Activated CD4-positive, alpha-beta T cell treated with anti-CD3 and anti-CD28 coated beads, Interleukin-2, amount 50 U/mL, for 48 hours (primary cell): ENCODE results near the gene CLEC14A.
A peak's percentile ranks its signal among the peaks of the same experiment; 100 is the strongest.

Experiments
- DNase-seq, 2 experiments: peaks; one replicate each; pipeline ENCODE4 v3.0.0-alpha.2; 2020

CLEC14A gene

GRCh38 chr14:38248321-38249028 is 7.4 kb downstream of the CLEC14A start:
- no peak for DNase-seq

GRCh38 chr14:38243696-38244240 is 12.1 kb downstream of the CLEC14A start:
- no peak for DNase-seq

GRCh38 chr14:38238878-38239277 is 17.0 kb downstream of the CLEC14A start:
- DNase-seq: no peak

- no peak for DNase-seq
These were observed 17.6 kb downstream of the CLEC14A start for GRCh38 chr14:38238332-38238731.

GRCh38 chr14:38233218-38233617 is 22.7 kb downstream of the CLEC14A start:
- no peak for DNase-seq

GRCh38 chr14:38226366-38226765 is 29.5 kb downstream of the CLEC14A start:
- DNase-seq: no peak

- no peak for DNase-seq
These were observed 29.9 kb downstream of the CLEC14A start for GRCh38 chr14:38225946-38226345.

GRCh38 chr14:38224338-38224737 is 31.6 kb downstream of the CLEC14A start:
- no peak for DNase-seq

- DNase-seq: no peak
These were observed 34.8 kb downstream of the CLEC14A start for GRCh38 chr14:38221077-38221476.

GRCh38 chr14:38217553-38217952 is 38.3 kb downstream of the CLEC14A start:
- no peak for DNase-seq

GRCh38 chr14:38213001-38213400 is 42.9 kb downstream of the CLEC14A start:
- no peak for DNase-seq

GRCh38 chr14:38212111-38212510 is 43.8 kb downstream of the CLEC14A start:
- no peak for DNase-seq

- DNase-seq: no peak
These were observed 44.6 kb downstream of the CLEC14A start for GRCh38 chr14:38211255-38211735.

GRCh38 chr14:38210587-38211216 is 45.2 kb downstream of the CLEC14A start:
- no peak for DNase-seq

- DNase-seq: peak in 1 of 2 experiments; percentile 25
These were observed 46.0 kb downstream of the CLEC14A start for GRCh38 chr14:38209572-38210557.

GRCh38 chr14:38208618-38209562 is 47.0 kb downstream of the CLEC14A start:
- peak in 1 of 2 experiments; percentile 14 for DNase-seq

GRCh38 chr14:38207736-38208617 is 47.9 kb downstream of the CLEC14A start, which contains the start of gene SSTR1:
TSS of gene SSTR1 (plus strand) at chr14:38207904. CDS start at chr14:38209390, 1,486 bp downstream.
- DNase-seq: peak in 1 of 2 experiments; percentile 5

GRCh38 chr14:38207377-38207735 is 48.5 kb downstream of the CLEC14A start:
- DNase-seq: no peak

- no peak for DNase-seq
These were observed 49.1 kb downstream of the CLEC14A start for GRCh38 chr14:38206689-38207376.
